ENCODE measurements around the gene VSNL1. TPM values are rescaled to one million over a fixed set of nuclear protein-coding genes. Genes with fewer than 3 reads are reported as not detected.

The VSNL1 gene
- total RNA-seq, 2 donors from 2014 or later = 0.66 to 4.2 TPM

- Histone ChIP-seq H3K4me3 (no peak overlapping the region), H3K9me3 (no peaks in the 10 kb centered on the region), H3K27ac (no peak overlapping the region), H3K4me1 (peaks cover 22% of the 10 kb centered on the region), H3K27me3 (no peaks in the 10 kb centered on the region), H3K36me3 (replicated peaks in 1 of 2; ENCODE audit: insufficient read depth in 1 of 2, low read depth in 2 of 2) (no peaks in the 10 kb centered on the region)
- DNase-seq = no peak
- intact Hi-C loops (cut with DNase I) = no loop called here
- TF ChIP-seq POLR2A (IDR thresholded peaks at IDR 0.05) (no peak), CTCF (IDR thresholded peaks at IDR 0.05) (no peak)
- WGBS, 2 donors = 83 to 95% methylated on average over 2 of the region's 2 CpGs
- ATAC-seq = no peak
These were observed 4.1 kb upstream of the VSNL1 start for GRCh38 chr2:17536416-17536815.

GRCh38 chr2:17538022-17538843 is 2.3 kb upstream of the VSNL1 start:
- peak overlapping the region in 3 of 4 donors; percentile 82 to 92 (median 82) for H3K27ac ChIP-seq
- no peaks in the 10 kb centered on the region for H3K36me3 ChIP-seq (replicated peaks in 1 of 2; ENCODE audit: insufficient read depth in 1 of 2, low read depth in 2 of 2)
- no peaks in the 10 kb centered on the region for H3K9me3 ChIP-seq
- TF ChIP-seq POLR2A (IDR thresholded peaks at IDR 0.05) (no peak), CTCF (IDR thresholded peaks at IDR 0.05) (no peak)
- ATAC-seq (peak; percentile 12), DNase-seq (peak in 2 of 4 donors; percentile 6 to 18)
- intact Hi-C loops (cut with DNase I) = no loop called here
- 3 to 4% methylated on average over 30 of the region's 30 CpGs for WGBS, 2 donors
- peak overlapping the region; percentile 8 to 30 for H3K4me3 ChIP-seq
- H3K4me1 ChIP-seq = peaks cover 24% of the 10 kb centered on the region
- peaks cover 0 to 7% of the 10 kb centered on the region in 2 donors for H3K27me3 ChIP-seq

- Histone ChIP-seq H3K27me3 (peaks cover 0 to 7% of the 10 kb centered on the region in 2 donors), H3K27ac (peak overlapping the region; percentile 27 to 92 (median 82)), H3K4me1 (peaks cover 24% of the 10 kb centered on the region), H3K4me3 (peak overlapping the region; percentile 30 to 43), H3K9me3 (no peaks in the 10 kb centered on the region), H3K36me3 (replicated peaks in 1 of 2; ENCODE audit: insufficient read depth in 1 of 2, low read depth in 2 of 2) (no peaks in the 10 kb centered on the region)
- intact Hi-C loops (cut with DNase I) = no loop called here
- ATAC-seq = peak; percentile 88
- DNase-seq = peak; percentile 75 to 87 (median 84)
- WGBS, 2 donors = 1 to 4% methylated on average over 15 to 52 of the region's 52 CpGs
- TF ChIP-seq CTCF (IDR thresholded peaks at IDR 0.05) (peak in 2 of 7 experiments; percentile 14 to 22), POLR2A (IDR thresholded peaks at IDR 0.05) (peak; percentile 37 to 87 (median 83))
These were observed 1.5 kb upstream of the VSNL1 start for GRCh38 chr2:17538844-17539554.

GRCh38 chr2:17539611-17540092 is 844 bp upstream of the VSNL1 start:
- H3K27ac ChIP-seq = peak overlapping the region; percentile 51 to 92 (median 82)
- 4 to 5% methylated on average over 9 to 13 of the region's 13 CpGs for WGBS, 2 donors
- H3K4me3 ChIP-seq = peak overlapping the region; percentile 36 to 43
- intact Hi-C loops (cut with DNase I) = no loop called here
- DNase-seq (peak; percentile 34 to 75 (median 59)), ATAC-seq (peak; percentile 47)
- H3K4me1 ChIP-seq = peaks cover 24% of the 10 kb centered on the region
- TF ChIP-seq POLR2A (IDR thresholded peaks at IDR 0.05) (no peak), CTCF (IDR thresholded peaks at IDR 0.05) (no peak)
- H3K9me3 ChIP-seq = no peaks in the 10 kb centered on the region
- no peaks in the 10 kb centered on the region for H3K36me3 ChIP-seq (replicated peaks in 1 of 2; ENCODE audit: insufficient read depth in 1 of 2, low read depth in 2 of 2)
- H3K27me3 ChIP-seq = peaks cover 0 to 7% of the 10 kb centered on the region in 2 donors

Measured in body of pancreas (tissue), 4 donors.